ENCODE measurements around the gene TRDN. TPM values are rescaled to one million over a fixed set of nuclear protein-coding genes. Genes with fewer than 3 reads are reported as not detected.

Gene TRDN
- total RNA-seq, 1 donor from 2014 or later, result 0.34 TPM

DNA sequence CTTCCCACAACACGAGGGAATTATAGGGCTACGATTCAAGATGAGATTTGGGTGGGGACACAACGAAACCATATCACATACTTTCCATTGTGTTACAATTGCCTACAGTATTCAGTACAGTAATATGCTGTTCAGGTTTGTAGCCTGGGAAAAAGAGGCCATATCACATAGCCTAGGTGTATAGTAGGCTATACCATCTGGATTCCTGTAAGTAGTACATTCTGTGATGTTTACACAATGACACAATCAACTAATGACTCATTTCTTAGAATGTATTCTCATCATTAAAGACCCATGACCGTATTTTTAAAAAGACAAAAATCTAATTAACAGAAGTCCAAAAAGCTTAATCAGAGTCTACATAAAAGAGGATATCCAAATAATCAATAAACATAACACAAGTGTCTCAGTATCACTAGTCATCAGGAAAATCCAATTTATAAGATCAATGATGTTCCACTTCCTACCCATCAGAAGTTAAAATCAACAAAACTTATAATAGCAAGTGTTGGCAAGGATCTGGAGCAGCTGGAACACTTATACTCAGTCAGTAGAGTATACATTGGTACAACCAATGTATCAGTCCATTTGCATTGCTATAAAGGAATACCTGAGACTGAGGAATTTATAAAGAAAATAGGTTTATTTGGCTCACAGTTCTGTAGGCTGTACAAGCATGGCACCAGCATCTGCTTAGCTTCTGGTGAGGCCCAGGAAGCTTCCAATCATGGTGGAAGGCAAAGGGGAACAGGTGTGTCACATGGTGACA is 424.8 kb downstream of the TRDN start:
- Mint-ChIP-seq H3K4me1 (no peaks in the 10 kb centered on the region), H3K4me3 (no peak overlapping the region), H3K9me3 (no peaks in the 10 kb centered on the region), H3K27ac (no peak overlapping the region), H3K27me3 (ENCODE audit: low read depth) (no peaks in the 10 kb centered on the region), H3K36me3 (no peaks in the 10 kb centered on the region)
- TF ChIP-seq, protein P1, sequence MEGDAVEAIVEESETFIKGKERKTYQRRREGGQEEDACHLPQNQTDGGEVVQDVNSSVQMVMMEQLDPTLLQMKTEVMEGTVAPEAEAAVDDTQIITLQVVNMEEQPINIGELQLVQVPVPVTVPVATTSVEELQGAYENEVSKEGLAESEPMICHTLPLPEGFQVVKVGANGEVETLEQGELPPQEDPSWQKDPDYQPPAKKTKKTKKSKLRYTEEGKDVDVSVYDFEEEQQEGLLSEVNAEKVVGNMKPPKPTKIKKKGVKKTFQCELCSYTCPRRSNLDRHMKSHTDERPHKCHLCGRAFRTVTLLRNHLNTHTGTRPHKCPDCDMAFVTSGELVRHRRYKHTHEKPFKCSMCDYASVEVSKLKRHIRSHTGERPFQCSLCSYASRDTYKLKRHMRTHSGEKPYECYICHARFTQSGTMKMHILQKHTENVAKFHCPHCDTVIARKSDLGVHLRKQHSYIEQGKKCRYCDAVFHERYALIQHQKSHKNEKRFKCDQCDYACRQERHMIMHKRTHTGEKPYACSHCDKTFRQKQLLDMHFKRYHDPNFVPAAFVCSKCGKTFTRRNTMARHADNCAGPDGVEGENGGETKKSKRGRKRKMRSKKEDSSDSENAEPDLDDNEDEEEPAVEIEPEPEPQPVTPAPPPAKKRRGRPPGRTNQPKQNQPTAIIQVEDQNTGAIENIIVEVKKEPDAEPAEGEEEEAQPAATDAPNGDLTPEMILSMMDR (IDR thresholded peaks at IDR 0.05; ENCODE audit: unreplicated experiment), result no peak
- DNase-seq (ENCODE audit: low spot score in 2 of 2, unreplicated experiment in 2 of 2), result no peak

DNA sequence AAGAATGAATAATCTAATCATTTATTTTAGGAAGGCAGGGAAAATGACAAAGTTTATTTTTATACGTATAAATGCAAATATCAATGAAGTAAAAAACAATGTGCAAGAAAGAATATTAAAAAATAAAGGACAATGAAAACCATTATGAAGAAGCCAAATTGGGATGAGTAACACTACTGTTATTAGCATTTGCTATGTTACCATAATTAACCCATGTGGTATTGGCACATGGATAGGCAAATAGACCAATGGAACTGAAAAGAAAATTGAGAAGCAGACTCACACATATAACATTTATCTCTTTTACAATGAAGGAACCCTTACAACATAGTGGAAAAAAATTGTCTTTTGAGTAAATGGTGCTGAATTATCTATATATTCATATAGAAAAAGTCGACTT is 426.1 kb downstream of the TRDN start:
- no peak overlapping the region for H3K27ac Mint-ChIP-seq
- no peaks in the 10 kb centered on the region for H3K27me3 Mint-ChIP-seq (ENCODE audit: low read depth)
- TF ChIP-seq, protein P1 (IDR thresholded peaks at IDR 0.05; ENCODE audit: unreplicated experiment), result no peak
- DNase-seq (ENCODE audit: low spot score in 2 of 2, unreplicated experiment in 2 of 2), result no peak
- no peak overlapping the region for H3K4me3 Mint-ChIP-seq
- no peaks in the 10 kb centered on the region for H3K4me1 Mint-ChIP-seq
- H3K36me3 Mint-ChIP-seq, result no peaks in the 10 kb centered on the region
- H3K9me3 Mint-ChIP-seq, result no peaks in the 10 kb centered on the region

DNA sequence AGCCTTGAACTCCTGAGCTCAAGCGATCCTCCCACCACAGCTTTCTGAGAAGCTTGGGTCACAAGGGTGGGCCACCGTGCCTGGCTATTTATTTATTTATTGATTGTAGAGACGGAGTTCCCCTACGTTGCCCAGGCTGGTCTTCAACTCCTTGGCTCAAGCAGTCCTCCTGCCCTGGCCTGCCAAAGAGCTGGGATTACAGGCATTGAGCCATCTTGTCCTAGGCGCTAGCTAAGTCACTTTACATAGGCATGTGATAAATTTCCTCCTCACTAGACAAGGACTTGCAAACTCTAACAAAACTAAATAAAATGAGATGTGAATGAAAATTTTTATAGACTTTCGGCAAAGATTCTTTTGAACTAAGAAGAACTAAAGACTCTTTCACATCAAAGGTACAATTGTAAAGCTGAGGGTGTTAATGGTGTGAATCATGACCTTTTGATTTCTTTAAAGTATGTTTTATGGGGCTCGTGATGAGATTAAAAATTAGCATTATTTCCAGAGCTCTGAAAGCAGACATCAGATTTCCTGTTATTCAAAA is 428.7 kb downstream of the TRDN start:
- Mint-ChIP-seq H3K4me3 (no peak overlapping the region), H3K27ac (no peak overlapping the region)

DNA sequence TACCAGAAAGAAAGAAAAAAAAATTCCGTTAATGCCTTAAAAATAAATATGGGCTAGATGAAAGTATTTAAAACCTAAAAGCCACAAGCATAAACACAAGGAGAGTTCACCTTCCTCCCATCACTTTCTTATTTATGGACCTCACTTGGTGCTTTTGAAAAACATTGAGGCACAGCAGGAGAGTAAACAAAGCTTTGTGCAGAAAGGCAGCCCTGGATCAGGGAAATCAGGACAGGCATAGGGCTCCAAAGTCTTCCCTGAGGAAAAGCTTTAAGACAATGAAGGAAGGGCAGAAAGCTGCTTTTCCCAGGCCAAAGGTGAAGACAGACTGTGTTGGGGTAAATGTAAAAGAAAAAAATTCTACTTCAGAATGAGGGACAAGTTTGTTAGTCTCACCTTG is 432.8 kb downstream of the TRDN start:
- Mint-ChIP-seq H3K27me3 (ENCODE audit: low read depth) (no peaks in the 10 kb centered on the region), H3K4me1 (no peaks in the 10 kb centered on the region), H3K9me3 (peaks cover 20% of the 10 kb centered on the region), H3K4me3 (no peak overlapping the region), H3K36me3 (no peaks in the 10 kb centered on the region), H3K27ac (no peak overlapping the region)
- TF ChIP-seq, protein P1 (IDR thresholded peaks at IDR 0.05; ENCODE audit: unreplicated experiment), result no peak
- no peak for DNase-seq (ENCODE audit: low spot score in 2 of 2, unreplicated experiment in 2 of 2)

More for the DNA sequence above, 428.7 kb downstream of the TRDN start:
- no peak for DNase-seq (ENCODE audit: low spot score in 2 of 2, unreplicated experiment in 2 of 2)
- no peaks in the 10 kb centered on the region for H3K36me3 Mint-ChIP-seq
- H3K27me3 Mint-ChIP-seq (ENCODE audit: low read depth), result no peaks in the 10 kb centered on the region
- TF ChIP-seq, protein P1 (IDR thresholded peaks at IDR 0.05; ENCODE audit: unreplicated experiment), result no peak
- H3K4me1 Mint-ChIP-seq, result no peaks in the 10 kb centered on the region
- H3K9me3 Mint-ChIP-seq, result peaks cover under 1% of the 10 kb centered on the region

DNA sequence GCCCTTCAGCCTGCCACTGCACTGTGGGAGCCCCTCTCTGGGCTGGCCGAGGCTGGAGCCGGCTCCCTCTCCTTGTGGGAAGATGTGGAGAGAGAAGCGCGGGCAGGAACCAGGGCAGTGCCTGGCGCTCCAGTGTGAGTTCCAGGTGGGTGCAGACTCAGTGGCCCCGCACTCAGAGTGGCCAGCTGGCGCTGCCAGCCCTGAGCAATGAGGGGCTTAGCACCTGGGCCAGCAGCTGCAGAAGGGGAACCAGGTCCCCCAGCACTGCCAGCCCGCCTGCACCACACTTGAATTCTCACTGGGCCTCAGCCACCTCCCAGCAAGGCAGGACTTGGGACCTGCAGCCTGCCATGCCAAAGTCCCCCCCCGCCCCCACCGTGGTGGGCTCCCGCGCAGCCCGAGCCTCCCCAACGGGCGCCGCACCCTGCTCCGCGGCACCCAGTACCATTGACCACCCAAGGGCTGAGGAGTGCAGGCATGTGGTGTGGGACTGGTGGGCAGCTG is 434.8 kb downstream of the TRDN start:
- no peak for DNase-seq (ENCODE audit: low spot score in 2 of 2, unreplicated experiment in 2 of 2)
- Mint-ChIP-seq H3K27me3 (ENCODE audit: low read depth) (no peaks in the 10 kb centered on the region), H3K27ac (no peak overlapping the region), H3K9me3 (peaks cover 20% of the 10 kb centered on the region), H3K4me1 (no peaks in the 10 kb centered on the region), H3K36me3 (no peaks in the 10 kb centered on the region), H3K4me3 (no peak overlapping the region)
- TF ChIP-seq, protein P1 (IDR thresholded peaks at IDR 0.05; ENCODE audit: unreplicated experiment), result no peak
